Measurements from ENCODE around the gene PGGHG. TPM values are rescaled to one million over a fixed set of nuclear protein-coding genes. Genes with fewer than 3 reads are reported as not detected.
"Not testable (repeated sequence)": the region's sequence is repeated elsewhere in the genome, so short reads cannot be mapped to it uniquely, and the experiment has no call there.

PGGHG gene
- total RNA-seq, 1 donor from 2014 or later: 46.7 TPM

- TF ChIP-seq POLR2AphosphoS5 (IDR thresholded peaks at IDR 0.05; ENCODE audit: insufficient read depth in 1 of 2, low read depth in 1 of 2) (no peak), POLR2A (IDR thresholded peaks at IDR 0.05) (no peak), CTCF (IDR thresholded peaks at IDR 0.05) (no peak)
- peaks cover 45% of the 10 kb centered on the region for H3K4me1 ChIP-seq
- no peak for DNase-seq (ENCODE audit: extremely low spot score in 2 of 2)
- H3K36me3 ChIP-seq: no peaks in the 10 kb centered on the region
- H3K4me3 ChIP-seq: no peak overlapping the region
- intact Hi-C loops (cut with DNase I): no loop called here
- no peaks in the 10 kb centered on the region for H3K9me3 ChIP-seq
- H3K27ac ChIP-seq: peak overlapping the region; percentile 93
- H3K27me3 ChIP-seq: no peaks in the 10 kb centered on the region
Observed at GRCh38 chr11:324156-324555, 35.2 kb downstream of the PGGHG start.

GRCh38 chr11:324593-325517, 35.9 kb downstream of the PGGHG start:
- DNase-seq (ENCODE audit: extremely low spot score in 2 of 2): peak in 1 of 2 donors; percentile 90
- peaks cover 45% of the 10 kb centered on the region for H3K4me1 ChIP-seq
- intact Hi-C loops (cut with DNase I); H3K9me3 ChIP-seq; H3K27me3 ChIP-seq; H3K36me3 ChIP-seq: not testable (repeated sequence)
- peak overlapping the region in 1 of 2 donors; percentile 34 for H3K4me3 ChIP-seq
- H3K27ac ChIP-seq: peak overlapping the region; percentile 93
- peak in 1 of 2 donors; percentile 44 for TF ChIP-seq POLR2AphosphoS5 (IDR thresholded peaks at IDR 0.05; ENCODE audit: insufficient read depth in 1 of 2, low read depth in 1 of 2)

GRCh38 chr11:325796-326591, 37.1 kb downstream of the PGGHG start:
- DNase-seq (ENCODE audit: extremely low spot score in 2 of 2): peak in 1 of 2 donors; percentile 87
- Histone ChIP-seq H3K36me3 (no peaks in the 10 kb centered on the region), H3K4me1 (peaks cover 42% of the 10 kb centered on the region), H3K27ac (peak overlapping the region; percentile 93), H3K27me3 (no peaks in the 10 kb centered on the region), H3K9me3 (no peaks in the 10 kb centered on the region), H3K4me3 (no peak overlapping the region)
- intact Hi-C loops (cut with DNase I): loop anchor here (2.0 kb wide), 1 partner anchor 27 kb away; no protein-coding TSS in a partner anchor
- TF ChIP-seq CTCF (IDR thresholded peaks at IDR 0.05): no peak
- TF ChIP-seq POLR2AphosphoS5 (IDR thresholded peaks at IDR 0.05; ENCODE audit: insufficient read depth in 1 of 2, low read depth in 1 of 2): no peak
- TF ChIP-seq POLR2A (IDR thresholded peaks at IDR 0.05): no peak

GRCh38 chr11:326592-326841, 37.6 kb downstream of the PGGHG start:
- peaks cover 40% of the 10 kb centered on the region for H3K4me1 ChIP-seq
- H3K9me3 ChIP-seq: no peaks in the 10 kb centered on the region
- H3K4me3 ChIP-seq: peak overlapping the region in 1 of 2 donors; percentile 0
- H3K27ac ChIP-seq: peak overlapping the region; percentile 93
- TF ChIP-seq POLR2AphosphoS5 (IDR thresholded peaks at IDR 0.05; ENCODE audit: insufficient read depth in 1 of 2, low read depth in 1 of 2) (no peak), POLR2A (IDR thresholded peaks at IDR 0.05) (no peak), CTCF (IDR thresholded peaks at IDR 0.05) (no peak)
- intact Hi-C loops (cut with DNase I): loop anchor here (2.0 kb wide), 1 partner anchor 26 kb away; no protein-coding TSS in a partner anchor
- H3K27me3 ChIP-seq: no peaks in the 10 kb centered on the region
- H3K36me3 ChIP-seq: no peaks in the 10 kb centered on the region
- DNase-seq (ENCODE audit: extremely low spot score in 2 of 2): no peak

GRCh38 chr11:326842-327580, 38.1 kb downstream of the PGGHG start:
- TF ChIP-seq POLR2A (IDR thresholded peaks at IDR 0.05) (no peak), CTCF (IDR thresholded peaks at IDR 0.05) (no peak), POLR2AphosphoS5 (IDR thresholded peaks at IDR 0.05; ENCODE audit: insufficient read depth in 1 of 2, low read depth in 1 of 2) (peak; percentile 48 to 79)
- Histone ChIP-seq H3K4me3 (peak overlapping the region; percentile 0 to 9), H3K4me1 (peaks cover 40% of the 10 kb centered on the region), H3K9me3 (no peaks in the 10 kb centered on the region), H3K27me3 (no peaks in the 10 kb centered on the region), H3K36me3 (no peaks in the 10 kb centered on the region), H3K27ac (peak overlapping the region; percentile 93)
- no peak for DNase-seq (ENCODE audit: extremely low spot score in 2 of 2)
- intact Hi-C loops (cut with DNase I): loop anchor here (2.0 kb wide), 1 partner anchor 26 kb away; no protein-coding TSS in a partner anchor
